Measurements from ENCODE around the gene ARPP21.
"Not testable (repeated sequence)": the region's sequence is repeated elsewhere in the genome, so short reads cannot be mapped to it uniquely, and the experiment has no call there.

Gene ARPP21

DNA sequence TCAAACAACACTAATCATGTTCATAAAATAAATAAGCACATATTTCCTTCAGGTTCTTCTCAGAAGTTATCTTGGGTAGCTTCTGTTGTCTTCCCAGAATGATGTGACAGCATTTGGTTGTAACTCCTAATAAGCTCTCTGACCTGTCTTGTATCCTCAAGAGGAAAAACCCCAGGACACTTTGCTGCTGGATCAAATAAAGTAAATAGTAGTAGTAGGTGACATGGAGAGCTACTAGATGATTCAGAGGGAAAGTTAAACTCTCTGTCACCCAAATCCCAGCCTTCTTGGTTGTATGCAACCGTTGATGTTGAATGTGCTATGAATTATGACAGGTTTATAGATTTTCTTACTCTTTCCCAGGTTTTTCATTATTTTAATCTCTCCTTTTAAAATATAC lies 143.0 kb downstream of the ARPP21 start:
- no peak for DNase-seq

DNA sequence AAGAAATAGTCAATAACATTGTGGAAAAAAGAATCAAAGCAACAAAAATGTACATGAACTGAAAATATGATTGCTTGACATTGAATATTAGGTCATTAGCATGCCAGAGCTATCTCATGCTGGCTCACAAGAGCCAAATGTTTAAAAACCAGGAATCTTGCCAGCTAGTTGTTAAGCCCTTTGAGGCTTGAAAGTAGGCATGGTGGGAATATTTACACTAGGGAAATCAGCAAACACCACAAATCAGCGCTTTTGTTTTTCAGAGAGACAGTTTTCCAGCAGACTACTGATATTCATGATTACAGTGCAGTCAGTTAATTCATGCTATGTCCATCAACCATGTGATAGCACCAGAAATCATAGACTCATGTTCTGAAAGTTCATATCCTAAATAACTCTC lies 144.8 kb downstream of the ARPP21 start:
- no peak for DNase-seq

DNA sequence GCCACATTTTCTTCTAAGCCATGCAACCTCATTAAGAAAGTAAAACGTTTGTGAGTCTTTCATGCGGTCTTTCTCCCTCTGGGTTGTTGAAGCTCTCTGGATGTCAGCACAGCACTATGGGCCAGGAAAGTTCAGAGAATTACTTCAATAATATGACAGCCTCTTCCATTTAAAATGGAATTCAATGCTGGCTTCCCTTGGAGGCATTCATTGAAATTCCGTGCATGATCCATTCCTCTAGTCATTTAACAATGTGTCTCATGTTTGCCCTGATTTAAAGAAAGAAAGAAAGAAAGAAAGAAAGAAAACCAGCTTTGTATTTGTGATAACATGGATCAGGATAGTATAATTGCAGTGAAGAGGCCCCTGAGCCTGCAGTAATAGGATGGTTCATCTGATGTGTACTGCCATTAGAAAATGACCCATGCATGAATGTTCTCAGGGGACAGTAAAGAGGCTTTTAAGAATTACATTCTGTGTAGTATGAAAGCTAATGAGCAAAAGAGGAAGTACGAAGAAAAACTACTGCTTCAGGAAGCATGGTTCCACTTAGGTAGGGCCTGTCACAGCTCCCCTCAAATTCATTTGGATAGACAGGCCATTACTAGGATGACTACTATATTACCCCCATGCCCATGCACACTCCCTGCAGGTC lies 146.0 kb downstream of the ARPP21 start:
- no peak for DNase-seq

DNA sequence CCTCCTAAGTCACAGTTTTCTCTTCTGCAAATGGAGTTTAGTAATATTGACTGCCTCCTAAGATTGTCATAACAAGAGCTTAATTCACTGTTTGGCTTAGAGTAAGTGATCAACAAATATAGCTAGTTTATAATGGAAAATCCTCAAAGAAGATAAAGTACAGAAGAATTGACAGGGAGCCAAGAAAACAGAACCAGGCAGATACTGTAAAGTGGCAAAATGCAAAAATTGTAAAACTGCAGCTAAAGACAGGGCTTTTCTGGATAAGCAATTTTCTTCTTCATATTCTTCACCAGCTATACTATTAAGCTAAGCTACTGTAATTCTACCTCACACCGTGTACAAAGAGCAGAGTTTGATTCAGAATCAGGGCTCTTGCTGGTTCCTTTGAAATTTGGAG lies 148.6 kb downstream of the ARPP21 start:
- DNase-seq, result no peak

DNA sequence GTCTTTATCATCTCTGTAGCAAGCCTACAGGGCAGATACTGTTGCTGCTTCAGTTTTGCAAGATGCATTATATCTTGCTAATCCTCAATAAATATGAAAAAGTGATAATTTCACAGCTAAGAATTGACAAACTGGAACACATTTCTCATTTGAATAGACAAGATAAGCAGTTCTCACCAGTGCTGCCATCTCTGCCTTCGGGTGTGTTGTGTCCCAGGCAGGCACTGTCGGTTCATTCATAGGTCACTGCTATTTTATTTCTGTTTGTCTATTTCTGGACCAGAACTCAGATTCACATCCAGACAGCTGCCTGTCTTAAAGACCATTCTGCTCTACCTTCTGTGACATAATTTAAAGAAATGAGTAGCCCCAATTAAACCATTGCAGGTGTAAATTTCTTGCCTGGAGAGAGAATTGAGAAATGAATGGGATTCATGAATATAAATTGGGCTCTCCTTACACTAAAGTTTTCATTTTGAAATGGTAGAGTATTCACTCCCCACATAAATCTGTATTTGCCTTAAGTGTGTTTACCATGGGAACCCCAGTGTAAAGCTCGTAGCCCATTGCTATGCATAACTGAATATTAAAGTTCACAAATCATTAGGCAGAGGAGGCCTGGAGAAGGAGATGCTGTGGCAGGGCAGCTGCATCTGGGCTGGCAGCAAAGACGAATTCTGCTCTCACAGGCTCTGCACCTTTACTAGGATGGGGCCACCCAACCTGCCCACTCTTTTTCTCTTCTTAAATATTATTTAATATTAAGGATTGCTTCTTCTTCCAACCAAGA lies 149.9 kb downstream of the ARPP21 start:
- no peak for DNase-seq

DNA sequence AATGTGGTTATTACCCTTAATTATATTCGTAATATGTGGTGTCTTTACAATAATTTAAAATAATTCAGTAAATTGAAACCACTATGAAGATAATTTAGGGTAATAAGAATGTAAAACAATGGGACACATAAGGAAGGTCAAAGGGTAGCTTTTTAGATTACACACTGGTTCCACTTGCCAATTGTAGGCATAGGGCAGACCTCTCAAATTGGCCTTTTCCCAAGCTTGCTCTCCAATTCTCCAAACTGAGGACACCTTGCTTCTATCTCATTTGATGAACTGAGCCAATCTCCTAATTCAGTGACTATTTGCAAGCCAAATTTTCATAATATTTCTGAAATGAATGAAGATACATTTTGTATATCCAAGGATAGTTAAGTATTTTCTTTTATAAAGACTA lies 151.4 kb downstream of the ARPP21 start:
- DNase-seq, result no peak

DNA sequence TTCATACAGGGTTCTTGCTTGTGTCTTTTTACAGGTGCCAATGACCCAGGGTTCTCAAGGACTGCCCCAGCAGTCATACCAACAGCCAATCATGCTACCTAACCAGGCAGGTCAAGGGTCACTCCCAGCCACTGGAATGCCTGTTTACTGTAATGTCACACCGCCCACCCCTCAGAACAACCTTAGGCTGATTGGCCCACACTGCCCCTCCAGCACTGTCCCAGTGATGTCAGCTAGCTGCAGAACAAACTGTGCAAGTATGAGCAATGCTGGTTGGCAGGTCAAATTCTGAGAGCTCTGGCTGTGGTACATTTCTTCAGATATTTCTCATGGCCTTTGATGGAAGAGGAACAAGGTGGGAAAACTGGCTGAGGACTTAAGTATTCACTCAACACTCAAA lies 154.3 kb downstream of the ARPP21 start:
- no peak for DNase-seq

DNA sequence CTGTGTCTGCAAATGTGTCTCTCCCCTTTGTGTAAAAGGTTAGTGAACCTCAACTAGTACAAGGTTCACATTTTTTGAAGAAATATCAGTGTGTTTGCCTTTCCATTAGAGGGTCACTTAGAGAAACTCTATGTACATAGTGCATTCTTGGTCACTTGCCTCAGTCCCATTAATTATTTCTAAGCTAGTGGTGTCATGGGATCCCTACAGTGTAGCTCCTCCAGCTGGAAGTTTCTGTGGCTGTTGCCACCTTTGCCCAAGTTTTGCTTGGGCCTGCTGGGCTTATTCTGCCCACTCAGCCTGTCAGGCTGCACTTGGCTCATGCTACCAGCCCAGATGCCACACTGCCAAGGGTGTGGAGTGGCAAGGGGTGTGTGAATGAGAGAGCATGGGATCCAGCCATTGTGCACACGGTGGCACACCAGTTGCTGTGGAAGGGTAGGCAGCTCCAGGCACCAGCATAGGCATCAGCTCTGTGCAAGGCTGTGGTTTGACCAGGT lies 161.7 kb downstream of the ARPP21 start:
- no peak for DNase-seq

DNA sequence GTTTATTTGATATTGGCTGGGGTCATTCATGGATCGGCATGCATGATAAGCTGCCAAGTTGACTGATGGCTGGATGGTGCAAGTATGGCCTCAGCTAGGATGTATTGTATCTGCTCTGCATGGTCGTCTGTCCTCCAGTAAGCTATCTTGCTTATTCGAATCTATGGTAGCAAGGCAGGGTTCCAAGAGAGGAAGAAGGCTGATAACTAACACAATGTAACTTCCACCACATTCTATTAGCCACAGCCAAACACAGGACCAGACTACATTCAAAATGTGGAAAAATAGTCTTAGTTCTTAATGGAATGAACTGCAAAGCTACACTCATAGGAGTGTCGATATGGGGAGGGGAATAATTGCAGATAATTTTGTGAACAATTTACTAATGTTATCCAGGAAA lies 175.2 kb downstream of the ARPP21 start:
- no peak for DNase-seq

DNA sequence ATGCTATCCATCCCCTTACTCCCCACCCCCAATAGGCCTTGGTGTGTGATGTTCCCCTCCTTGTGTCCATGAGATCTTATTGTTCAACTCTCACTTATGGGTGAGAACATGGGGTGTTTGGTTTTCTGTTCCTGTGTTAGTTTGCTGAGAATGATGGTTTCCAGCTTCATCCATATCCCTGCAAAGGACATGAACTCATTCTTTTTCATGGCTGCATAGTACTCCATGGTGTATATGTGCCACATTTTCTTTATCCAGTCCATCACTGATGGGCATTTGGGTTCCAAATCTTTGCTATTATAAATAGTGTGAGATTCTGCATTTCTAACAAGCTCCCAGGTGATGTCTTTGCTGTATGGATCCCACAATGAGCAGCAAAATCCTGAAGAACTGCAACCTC lies 176.5 kb downstream of the ARPP21 start:
- DNase-seq, result not testable (repeated sequence)

DNA sequence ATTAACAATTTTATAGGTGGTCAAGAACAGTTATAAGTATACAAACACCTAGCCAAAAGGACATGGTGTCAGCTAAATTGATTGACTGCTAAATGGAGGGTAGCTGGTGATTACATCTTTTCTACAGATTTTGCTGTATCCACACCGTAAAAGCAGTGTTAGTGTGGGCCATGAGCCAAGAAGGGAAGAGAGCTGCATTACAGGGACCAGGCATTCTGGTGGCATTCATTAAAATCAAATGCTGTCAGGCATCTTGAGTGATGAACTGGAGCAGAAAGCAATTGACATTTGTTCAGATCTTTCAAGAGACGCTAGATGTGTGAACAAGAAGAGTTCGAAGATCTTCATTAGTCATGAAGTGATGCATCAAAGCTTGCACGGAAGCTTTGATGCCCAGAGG lies 177.9 kb downstream of the ARPP21 start:
- no peak for DNase-seq

DNA sequence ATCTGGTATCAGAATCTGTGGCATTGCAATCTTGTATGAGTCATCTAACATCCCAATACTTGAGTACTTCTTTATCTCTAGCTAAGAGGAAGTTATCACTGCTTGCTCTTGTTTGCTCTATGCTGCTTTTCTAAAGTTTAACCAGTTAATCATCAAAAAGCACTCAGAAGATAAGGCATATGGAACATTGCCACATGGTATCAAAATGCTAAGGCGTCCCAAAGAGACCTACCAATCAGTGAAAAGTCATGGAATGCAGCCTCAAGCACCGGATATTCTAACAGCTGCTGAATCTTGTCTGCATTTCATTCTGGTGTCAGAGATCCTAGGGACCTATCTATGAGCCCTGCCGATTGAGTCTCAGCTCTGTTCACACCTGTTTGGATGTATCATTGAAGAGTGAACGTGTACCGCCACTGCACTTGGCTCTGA lies 192.8 kb downstream of the ARPP21 start:
- no peak for DNase-seq

Measured in fibroblast of skin of right quadriceps (primary cell).